Smooth muscle cell (in vitro differentiated cells): ENCODE measurements around the gene PFDN2. TPM values are rescaled to one million over a fixed set of nuclear protein-coding genes. Genes with fewer than 3 reads are reported as not detected.

Experiments
- DNase-seq: peaks from one replicate; lab custom pipeline; 2025; ENCODE audit not compliant: unreplicated experiment; lab: John Stamatoyannopoulos, UW
- H2AFZ ChIP-seq: fragments of 200-600 bp; sonication (generic); 2 replicates; pipeline ENCODE4 v1.6.0; 2016; ENCODE audit warnings: antibody characterized with exemption, low read depth, mild to moderate bottlenecking
- H3F3A ChIP-seq: fragments of 200-600 bp; sonication (generic); 2 replicates; pipeline ENCODE4 v1.6.0; 2017; ENCODE audit warnings: antibody characterized with exemption, low read depth
- H3K27ac ChIP-seq: fragments of 200-600 bp; sonication (generic); 2 replicates; pipeline ENCODE4 v1.5.1; 2016; ENCODE audit warnings: low read depth, mild to moderate bottlenecking
- H3K27me3 ChIP-seq: fragments of 200-600 bp; sonication (generic); 2 replicates; pipeline ENCODE4 v1.6.1; 2016; ENCODE audit warnings: low read depth, mild to moderate bottlenecking
- H3K36me3 ChIP-seq: fragments of 200-600 bp; sonication (generic); 2 replicates; pipeline ENCODE4 v1.5.1; 2016; ENCODE audit warnings: low read depth
- H3K4me1 ChIP-seq: fragments of 200-600 bp; sonication (generic); 2 replicates; pipeline ENCODE4 v1.5.1; 2016; ENCODE audit warnings: low read depth
- H3K4me2 ChIP-seq: fragments of 200-600 bp; sonication (generic); 2 replicates; pipeline ENCODE4 v1.6.0; 2016; ENCODE audit warnings: mild to moderate bottlenecking
- H3K4me3 ChIP-seq: fragments of 200-600 bp; sonication (generic); 2 replicates; pipeline ENCODE4 v1.5.1; 2016; ENCODE audit warnings: mild to moderate bottlenecking
- H3K79me2 ChIP-seq: fragments of 200-600 bp; sonication (generic); 2 replicates; pipeline ENCODE4 v1.6.0; 2016; ENCODE audit warnings: low read depth, mild to moderate bottlenecking
- H3K9ac ChIP-seq: fragments of 200-600 bp; sonication (generic); 2 replicates; pipeline ENCODE4 v1.6.0; 2016; ENCODE audit warnings: low read depth
- H3K9me3 ChIP-seq: fragments of 200-600 bp; sonication (generic); replicated peaks from 2 replicates; pipeline ENCODE4 v1.5.1; 2016; ENCODE audit warnings: low read depth
- H4K20me1 ChIP-seq: fragments of 200-600 bp; sonication (generic); 2 replicates; pipeline ENCODE4 v1.6.0; 2016; ENCODE audit warnings: low read depth
- CTCF ChIP-seq: fragments of 200-600 bp; sonication (generic); IDR thresholded peaks from 2 replicates; pipeline ENCODE4 v1.5.1; 2017; ENCODE audit warnings: borderline replicate concordance, mild to moderate bottlenecking, antibody characterized with exemption; ENCODE audit not compliant: insufficient read depth, poor library complexity, severe bottlenecking
- whole genome bisulfite sequencing: methylation state at CpG from one replicate; pipeline ENCODE4 v1.1.7; 2016; ENCODE audit warnings: low lambda C conversion rate; 5-methylcytosine and 5-hydroxymethylcytosine counted together
- polyA plus RNA-seq: library from polyadenylated mRNA; unstranded; fragments of >200 nt; fragmentation: Nextera tagmentation; extraction: Ambion mirVana; gene quantifications from 2 replicates; pipeline ENCODE4 v1.2.1, GENCODE V29; 2016
- total RNA-seq: library from RNA; depleted of rRNA; stranded (reverse); fragments of >200 nt; gene quantifications from 2 replicates; pipeline ENCODE4 v1.2.3, GENCODE V29; 2014

Gene PFDN2
- total and polyA plus RNA-seq, 2 experiments from 2014 or later, result 82.0 to 139 TPM

GRCh38 chr1:161159087-161159912 is 41.5 kb upstream of the PFDN2 start, which contains the start of gene USP21:
Gene USP21, plus strand, starts transcription at chr1:161159500. Its CDS starts 1,141 bp downstream, at chr1:161160641.
- peak within 1 kb of the TSS; percentile 75 for H3K9ac ChIP-seq
- WGBS, result 2% methylated on average over 55 of the region's 60 CpGs

GRCh38 chr1:161158316-161159010 is 40.6 kb upstream of the PFDN2 start:
- no peak overlapping the region for H2AFZ ChIP-seq
- no peaks in the 10 kb centered on the region for H4K20me1 ChIP-seq
- WGBS, result 89% methylated on average over 9 of the region's 9 CpGs
- H3K4me2 ChIP-seq, result peak overlapping the region; percentile 99
- DNase-seq, result no peak
- TF ChIP-seq CTCF, result no peak
- no peaks in the 10 kb centered on the region for H3F3A ChIP-seq
- peaks cover 11% of the 10 kb centered on the region for H3K4me1 ChIP-seq
- peak overlapping the region; percentile 75 for H3K9ac ChIP-seq
- peaks cover 10% of the 10 kb centered on the region for H3K79me2 ChIP-seq
- no peaks in the 10 kb centered on the region for H3K9me3 ChIP-seq
- H3K27me3 ChIP-seq, result no peaks in the 10 kb centered on the region
- H3K36me3 ChIP-seq, result no peaks in the 10 kb centered on the region
- peak overlapping the region; percentile 69 for H3K27ac ChIP-seq
- peak overlapping the region; percentile 81 for H3K4me3 ChIP-seq

More at GRCh38 chr1:161159087-161159912, 41.5 kb upstream of the PFDN2 start, which contains the start of gene USP21:
- H3K36me3 ChIP-seq, result no peaks in the 10 kb centered on the region
- peak within 1 kb of the TSS; percentile 99 for H3K4me2 ChIP-seq
- H3K4me1 ChIP-seq, result peaks cover 11% of the 10 kb centered on the region
- peak; percentile 82 for DNase-seq
- H2AFZ ChIP-seq, result peak within 1 kb of the TSS; percentile 17
- H4K20me1 ChIP-seq, result no peaks in the 10 kb centered on the region
- H3F3A ChIP-seq, result no peaks in the 10 kb centered on the region
- no peaks in the 10 kb centered on the region for H3K9me3 ChIP-seq
- peaks cover 10% of the 10 kb centered on the region for H3K79me2 ChIP-seq
- peak within 1 kb of the TSS; percentile 81 for H3K4me3 ChIP-seq
- no peak for TF ChIP-seq CTCF
- H3K27ac ChIP-seq, result peak within 1 kb of the TSS; percentile 69
- H3K27me3 ChIP-seq, result no peaks in the 10 kb centered on the region

GRCh38 chr1:161157867-161158266 is 40.0 kb upstream of the PFDN2 start:
- Histone ChIP-seq H3K4me3 (no peak overlapping the region), H3K27me3 (no peaks in the 10 kb centered on the region), H3K9me3 (no peaks in the 10 kb centered on the region), H3K36me3 (no peaks in the 10 kb centered on the region), H3K79me2 (peaks cover 10% of the 10 kb centered on the region), H2AFZ (no peak overlapping the region), H4K20me1 (no peaks in the 10 kb centered on the region), H3K9ac (no peak overlapping the region), H3K4me1 (peaks cover 11% of the 10 kb centered on the region), H3K27ac (no peak overlapping the region), H3F3A (no peaks in the 10 kb centered on the region), H3K4me2 (no peak overlapping the region)
- no peak for TF ChIP-seq CTCF
- DNase-seq, result no peak
- WGBS, result 96% methylated on average over 1 of the region's 1 CpG
